Breast epithelium (tissue), 4 donors: ENCODE results near the gene PDLIM5. TPM values are rescaled to one million over a fixed set of nuclear protein-coding genes. Genes with fewer than 3 reads are reported as not detected.
A peak's percentile ranks its signal among the peaks of the same experiment; 100 is the strongest.

Source experiments
- DNase-seq, 2 donors: peaks; one replicate each; pipeline ENCODE4 v3.0.0-alpha.2; 2019; ENCODE audit warnings: low spot score in 2 of 2
- H3K27ac ChIP-seq, 2 donors: fragments of 200-600 bp; sonication (generic) in 1 of 2; one replicate each; pipeline ENCODE4 v1.5.1; 2016 to 2019; ENCODE audit warnings: mild to moderate bottlenecking in 1 of 2
- H3K27me3 ChIP-seq, 2 donors: fragments of 200-600 bp; sonication (generic) in 1 of 2; one replicate each; pipeline versions ENCODE4 v1.5.1 to v1.6.0; 2017 to 2019; ENCODE audit warnings: control low read depth in 1 of 2, mild to moderate bottlenecking in 1 of 2
- H3K36me3 ChIP-seq: fragments of 200-600 bp; one replicate; pipeline ENCODE4 v1.5.1; 2019
- H3K4me1 ChIP-seq, 2 donors: fragments of 200-600 bp; sonication (generic); one replicate each; pipeline ENCODE4 v1.5.1; 2016 to 2019; ENCODE audit warnings: control low read depth in 1 of 2
- H3K4me3 ChIP-seq, 3 donors: fragments of 200-600 bp; sonication (generic); 1 replicate in 2 of 3; 2 replicates in 1 of 3; pipeline ENCODE4 v1.5.1; 2016 to 2019; ENCODE audit warnings: mild to moderate bottlenecking in 3 of 3, moderate library complexity in 2 of 3
- H3K9me3 ChIP-seq, 2 donors: fragments of 200-600 bp; sonication (generic) in 1 of 2; one replicate each; pipeline ENCODE4 v1.5.1; 2016 to 2019; ENCODE audit warnings: control low read depth in 1 of 2
- CTCF ChIP-seq, 3 donors: fragments of 450-650 bp; IDR thresholded peaks; one replicate each; pipeline ENCODE4 v1.5.1; 2016 to 2017; ENCODE audit warnings: antibody characterized with exemption in 3 of 3, mild to moderate bottlenecking in 3 of 3, moderate library complexity in 3 of 3
- POLR2A ChIP-seq: fragments of 450-650 bp; IDR thresholded peaks from one replicate; pipeline ENCODE4 v1.6.1; 2016; ENCODE audit warnings: antibody characterized with exemption, mild to moderate bottlenecking, moderate library complexity
- POLR2AphosphoS5 ChIP-seq, 3 donors: sonication (generic); formaldehyde crosslinking; IDR thresholded peaks; one replicate each; pipeline ENCODE4 v1.6.1; 2017; ENCODE audit warnings: antibody characterized with exemption in 3 of 3
- intact Hi-C: fragments of 100-400 bp; cut with DNase I; formaldehyde crosslinking; loops from one replicate; pipeline ENCODE4 v1.15.1; 2023; ENCODE audit warnings: low total_unique reads
- total RNA-seq, 3 donors: library from RNA; depleted of rRNA; stranded (reverse); fragments of >200 nt; gene quantifications; one replicate each; pipeline ENCODE4 v1.1.0, GENCODE V29; 2016

PDLIM5 gene
- total RNA-seq, 3 donors from 2014 or later = 120 to 263 (median 158) TPM

- Histone ChIP-seq H3K9me3 (no peaks in the 10 kb centered on the region), H3K4me1 (no peaks in the 10 kb centered on the region), H3K27ac (no peak overlapping the region), H3K36me3 (no peaks in the 10 kb centered on the region), H3K27me3 (no peaks in the 10 kb centered on the region), H3K4me3 (no peak overlapping the region)
- TF ChIP-seq POLR2A = no peak
- no peak for TF ChIP-seq POLR2AphosphoS5 (IDR thresholded peaks at IDR 0.05)
- TF ChIP-seq CTCF (IDR thresholded peaks at IDR 0.05) = no peak
- DNase-seq = no peak
- intact Hi-C loops = no loop called here
Observed at GRCh38 chr4:94447754-94448411, 3.9 kb upstream of the PDLIM5 start.

DNA sequence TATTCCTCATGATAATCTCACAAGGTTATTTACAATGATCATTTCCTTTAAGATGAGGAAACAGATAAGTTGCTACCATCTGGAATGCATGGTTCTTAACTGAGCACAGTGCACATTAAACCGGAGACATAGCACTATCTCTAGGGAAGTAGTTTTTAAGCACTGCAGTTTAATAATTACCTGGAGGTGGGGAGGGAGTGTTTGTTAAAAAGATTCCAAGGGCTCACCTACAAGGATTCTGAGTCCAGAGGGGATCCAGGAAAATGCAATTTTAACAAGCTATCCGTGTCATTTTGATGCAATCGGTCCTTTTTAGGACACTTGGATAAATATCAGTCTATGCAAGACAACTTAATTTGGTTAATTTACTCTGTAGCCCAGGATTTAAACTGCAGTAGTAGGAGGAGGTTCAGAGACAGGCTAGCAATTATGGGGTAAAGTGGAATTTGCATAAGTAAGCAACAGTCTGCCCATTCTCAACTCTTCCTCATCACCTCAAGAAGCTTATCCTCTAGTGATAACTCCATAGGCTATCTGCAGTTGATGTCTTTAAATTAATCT is 2.8 kb upstream of the PDLIM5 start:
- Histone ChIP-seq H3K27ac (no peak overlapping the region), H3K4me3 (no peak overlapping the region), H3K4me1 (no peaks in the 10 kb centered on the region), H3K9me3 (no peaks in the 10 kb centered on the region), H3K27me3 (no peaks in the 10 kb centered on the region), H3K36me3 (no peaks in the 10 kb centered on the region)
- TF ChIP-seq CTCF (IDR thresholded peaks at IDR 0.05) = no peak
- no peak for TF ChIP-seq POLR2A
- no peak for TF ChIP-seq POLR2AphosphoS5 (IDR thresholded peaks at IDR 0.05)
- intact Hi-C loops = no loop called here
- no peak for DNase-seq

- H3K36me3 ChIP-seq = no peaks in the 10 kb centered on the region
- H3K27me3 ChIP-seq = no peaks in the 10 kb centered on the region
- no peak for DNase-seq
- H3K4me3 ChIP-seq = peak overlapping the region; percentile 76 to 94 (median 87)
- H3K4me1 ChIP-seq = no peaks in the 10 kb centered on the region
- no peaks in the 10 kb centered on the region for H3K9me3 ChIP-seq
- H3K27ac ChIP-seq = peak overlapping the region; percentile 94 to 99
- TF ChIP-seq CTCF (IDR thresholded peaks at IDR 0.05) = no peak
- no peak for TF ChIP-seq POLR2A
- TF ChIP-seq POLR2AphosphoS5 (IDR thresholded peaks at IDR 0.05) = no peak
- intact Hi-C loops = no loop called here
Observed at GRCh38 chr4:94451051-94451694, 569 bp upstream of the PDLIM5 start.

GRCh38 chr4:94452476-94453371 is 982 bp downstream of the PDLIM5 start:
- Histone ChIP-seq H3K36me3 (no peaks in the 10 kb centered on the region), H3K9me3 (no peaks in the 10 kb centered on the region), H3K27ac (peak overlapping the region; percentile 94 to 99), H3K27me3 (no peaks in the 10 kb centered on the region), H3K4me1 (peaks cover 0 to 2% of the 10 kb centered on the region in 2 donors), H3K4me3 (peak overlapping the region; percentile 76 to 94 (median 87))
- peak; percentile 88 for DNase-seq
- intact Hi-C loops = no loop called here
- no peak for TF ChIP-seq CTCF (IDR thresholded peaks at IDR 0.05)
- peak; percentile 58 for TF ChIP-seq POLR2A
- peak in 2 of 3 donors; percentile 78 for TF ChIP-seq POLR2AphosphoS5 (IDR thresholded peaks at IDR 0.05)
